Omental fat pad (tissue), 4 donors: ENCODE data around the gene IFT52. TPM values are rescaled to one million over a fixed set of nuclear protein-coding genes. Genes with fewer than 3 reads are reported as not detected.
"Not testable (repeated sequence)": the region's sequence is repeated elsewhere in the genome, so short reads cannot be mapped to it uniquely, and the experiment has no call there.

Source experiments
- ATAC-seq: fragments of 150-250 bp; one replicate; pipeline ENCODE4 v1.9.1; 2016; ENCODE audit warnings: mild to moderate bottlenecking, moderate library complexity; ENCODE audit not compliant: low FRiP score
- DNase-seq: peaks from one replicate; pipeline ENCODE4 v3.0.0-alpha.2; 2019; ENCODE audit warnings: low spot score
- CTCF ChIP-seq, 3 donors: fragments of 450-650 bp; IDR thresholded peaks; one replicate each; pipeline ENCODE4 v1.5.1; 2016 to 2017; ENCODE audit warnings: antibody characterized with exemption in 3 of 3, mild to moderate bottlenecking in 3 of 3, moderate library complexity in 2 of 3
- total RNA-seq, 4 donors: library from RNA; depleted of rRNA; stranded (reverse); fragments of >200 nt; gene quantifications; one replicate each; pipeline ENCODE4 v1.1.0, GENCODE V29; 2016

The IFT52 gene
- total RNA-seq, 4 donors from 2014 or later = 16.9 to 54.7 (median 19.1) TPM

GRCh38 chr20:43642548-43642947 lies 51.8 kb downstream of the IFT52 start:
- DNase-seq = no peak
- ATAC-seq = no peak
- TF ChIP-seq CTCF (IDR thresholded peaks at IDR 0.05) = no peak

GRCh38 chr20:43650997-43651525 lies 60.3 kb downstream of the IFT52 start:
- no peak for DNase-seq
- no peak for ATAC-seq
- TF ChIP-seq CTCF (IDR thresholded peaks at IDR 0.05) = no peak

GRCh38 chr20:43651650-43652184 lies 61.0 kb downstream of the IFT52 start:
- not testable (repeated sequence) for DNase-seq, ATAC-seq

- no peak for TF ChIP-seq CTCF (IDR thresholded peaks at IDR 0.05)
- DNase-seq (no peak), ATAC-seq (no peak)
Measured at GRCh38 chr20:43653966-43654365, 63.2 kb downstream of the IFT52 start.

GRCh38 chr20:43655176-43655575 lies 64.4 kb downstream of the IFT52 start:
- not testable (repeated sequence) for DNase-seq, ATAC-seq

GRCh38 chr20:43655937-43656336 lies 65.2 kb downstream of the IFT52 start:
- no peak for ATAC-seq
- TF ChIP-seq CTCF (IDR thresholded peaks at IDR 0.05) = no peak
- DNase-seq = no peak

- ATAC-seq (peak; percentile 24), DNase-seq (no peak)
- TF ChIP-seq CTCF (IDR thresholded peaks at IDR 0.05) = no peak
Measured at GRCh38 chr20:43658069-43658722, 67.5 kb downstream of the IFT52 start.

- ATAC-seq (no peak), DNase-seq (no peak)
- TF ChIP-seq CTCF (IDR thresholded peaks at IDR 0.05) = no peak
Measured at GRCh38 chr20:43658723-43659419, 68.1 kb downstream of the IFT52 start.
